Caco-2 (cell line): ENCODE data around the gene PPP1R15B. TPM values are rescaled to one million over a fixed set of nuclear protein-coding genes. Genes with fewer than 3 reads are reported as not detected.

Source experiments
- BruUV-seq: library from RNA; stranded (reverse); fragments of 400-500 nt; replicated peaks from 2 replicates; lab custom pipeline; 2021; lab: Mats Ljungman, UMichigan
- CTCF ChIA-PET: fragments of 300-600 bp; sonication (Branson Sonifier 250); formaldehyde crosslinking; loops from one replicate; lab custom pipeline; 2022; ENCODE audit warnings: antibody characterized with exemption; lab: Charles Lee
- POLR2A ChIA-PET: fragments of 300-600 bp; sonication (Branson Sonifier 250); formaldehyde crosslinking; loops from one replicate; lab custom pipeline; 2022; ENCODE audit warnings: antibody characterized with exemption; lab: Charles Lee
- DNase-seq, 2 experiments: peaks; one replicate each; pipeline versions ENCODE4 v3.0.0 to v3.0.0-alpha.2; 2020 to 2022
- H3K27me3 ChIP-seq: replicated peaks from 2 replicates; pipeline ENCODE4 v1.6.0; 2011; ENCODE audit warnings: low read length; ENCODE audit not compliant: control insufficient read depth, insufficient read depth
- H3K36me3 ChIP-seq: 2 replicates; pipeline ENCODE4 v1.5.1; 2011; ENCODE audit warnings: low read length; ENCODE audit not compliant: control insufficient read depth, insufficient read depth
- H3K4me1 ChIP-seq: fragments of 250-450 bp; sonication (Bioruptor Pico); 2 replicates; pipeline ENCODE4 v1.5.1; 2020; ENCODE audit warnings: mild to moderate bottlenecking
- H3K4me3 ChIP-seq: 2 replicates; pipeline ENCODE4 v1.5.1; 2011; ENCODE audit warnings: low read depth, mild to moderate bottlenecking, control low read depth, low read length
- H3K9me3 ChIP-seq: fragments of 250-450 bp; sonication (Bioruptor Pico); 2 replicates; pipeline ENCODE4 v1.5.1; 2020; ENCODE audit warnings: mild to moderate bottlenecking, moderate library complexity
- H3K27ac Mint-ChIP-seq: one replicate; pipeline ENCODE4 v1.8.0; 2022; ENCODE audit warnings: mixed read lengths; ENCODE audit not compliant: unreplicated experiment
- H3K27me3 Mint-ChIP-seq: one replicate; pipeline ENCODE4 v1.8.0; 2022; ENCODE audit warnings: mixed read lengths; ENCODE audit not compliant: insufficient read depth, unreplicated experiment
- H3K36me3 Mint-ChIP-seq: one replicate; pipeline ENCODE4 v1.8.0; 2022; ENCODE audit warnings: mild to moderate bottlenecking, mixed read lengths; ENCODE audit not compliant: insufficient read depth, unreplicated experiment
- H3K4me1 Mint-ChIP-seq: one replicate; pipeline ENCODE4 v1.8.0; 2022; ENCODE audit warnings: low read depth, mixed read lengths; ENCODE audit not compliant: unreplicated experiment
- H3K4me3 Mint-ChIP-seq: one replicate; pipeline ENCODE4 v1.8.0; 2022; ENCODE audit warnings: mild to moderate bottlenecking, moderate library complexity, mixed read lengths; ENCODE audit not compliant: unreplicated experiment
- H3K9me3 Mint-ChIP-seq: one replicate; pipeline ENCODE4 v1.8.0; 2022; ENCODE audit warnings: mixed read lengths; ENCODE audit not compliant: unreplicated experiment
- CTCF ChIP-seq, 2 experiments: fragments of 200-600 bp in 1 of 2; IDR thresholded peaks; 1 replicate in 1 of 2; 2 replicates in 1 of 2; pipeline versions ENCODE4 v1.5.1 to v1.8.0; 2011 to 2022; ENCODE audit warnings: antibody characterized with exemption in 1 of 2, control low read depth in 1 of 2, inconsistent platforms in 1 of 2, low read depth in 1 of 2, low read length in 1 of 2, mild to moderate bottlenecking in 1 of 2, moderate library complexity in 1 of 2; ENCODE audit not compliant: insufficient read depth in 1 of 2, severe bottlenecking in 1 of 2, unreplicated experiment in 1 of 2
- intact Hi-C: fragments of 100-400 bp; cut with micrococcal nuclease; formaldehyde crosslinking; loops from one replicate; pipeline ENCODE4 v1.10.0; 2022; ENCODE audit not compliant: unreplicated experiment
- total RNA-seq: library from RNA; stranded (reverse); gene quantifications from 2 replicates; pipeline ENCODE4 v1.2.3, GENCODE V29; 2022

Gene PPP1R15B
- total RNA-seq, 1 experiment from 2014 or later = 48.4 TPM

- ChIA-PET POLR2A (interaction anchor here (1.5 kb wide), 1 partner anchor 42 kb away, joined by 4 read pairs; the partner anchor contains the start of gene PIK3C2B), CTCF (interaction anchor here (0.6 to 1.6 kb wide), 5 partner anchors 20 to 52 kb away, joined by 4 to 8 read pairs (median 6); partner anchors contain the start of gene PIK3C2B)
- H3K4me1 ChIP-seq = peaks cover 30% of the 10 kb centered on the region
- H3K4me1 Mint-ChIP-seq = peaks cover 10% of the 10 kb centered on the region
- no peak overlapping the region for H3K4me3 Mint-ChIP-seq
- H3K27ac Mint-ChIP-seq = peak overlapping the region; percentile 51
- peaks cover 44% of the 10 kb centered on the region for H3K36me3 Mint-ChIP-seq
- H3K4me3 ChIP-seq = no peak overlapping the region
- no peak for DNase-seq
- no peak for TF ChIP-seq CTCF (IDR thresholded peaks at IDR 0.05; ENCODE audit: insufficient read depth in 1 of 2, low read depth in 1 of 2, low read length in 1 of 2, severe bottlenecking in 1 of 2, unreplicated experiment in 1 of 2)
- H3K9me3 Mint-ChIP-seq = no peaks in the 10 kb centered on the region
- no peaks in the 10 kb centered on the region for H3K36me3 ChIP-seq
- BruUV-seq = no TSS peak
- no peaks in the 10 kb centered on the region for H3K9me3 ChIP-seq
- no peaks in the 10 kb centered on the region for H3K27me3 ChIP-seq
- no peaks in the 10 kb centered on the region for H3K27me3 Mint-ChIP-seq
- intact Hi-C loops = no loop called here
These were observed 39.9 kb upstream of the PPP1R15B start for GRCh38 chr1:204451352-204452124.

GRCh38 chr1:204450461-204451257 is 39.0 kb upstream of the PPP1R15B start:
- Histone ChIP-seq H3K36me3 (peaks cover 4% of the 10 kb centered on the region), H3K4me3 (no peak overlapping the region), H3K9me3 (no peaks in the 10 kb centered on the region), H3K4me1 (peaks cover 30% of the 10 kb centered on the region), H3K27me3 (no peaks in the 10 kb centered on the region)
- POLR2A ChIA-PET = interaction anchor here (1.5 kb wide), 1 partner anchor 43 kb away, joined by 4 read pairs; the partner anchor contains the start of gene PIK3C2B
- peak overlapping the region; percentile 51 for H3K27ac Mint-ChIP-seq
- peaks cover 45% of the 10 kb centered on the region for H3K36me3 Mint-ChIP-seq
- peak; percentile 53 to 81 for DNase-seq
- TF ChIP-seq CTCF (IDR thresholded peaks at IDR 0.05; ENCODE audit: insufficient read depth in 1 of 2, low read depth in 1 of 2, low read length in 1 of 2, severe bottlenecking in 1 of 2, unreplicated experiment in 1 of 2) = no peak
- peaks cover 13% of the 10 kb centered on the region for H3K4me1 Mint-ChIP-seq
- CTCF ChIA-PET = interaction anchor here (0.6 to 1.6 kb wide), 6 partner anchors 27 to 53 kb away, joined by 3 to 8 read pairs (median 5); partner anchors contain the start of gene PIK3C2B
- BruUV-seq = no TSS peak
- intact Hi-C loops = no loop called here
- H3K27me3 Mint-ChIP-seq = no peaks in the 10 kb centered on the region
- no peaks in the 10 kb centered on the region for H3K9me3 Mint-ChIP-seq
- no peak overlapping the region for H3K4me3 Mint-ChIP-seq
